Fibroblast of skin of back (primary cell): ENCODE measurements around the gene CP.
"Not testable (repeated sequence)": the region's sequence is repeated elsewhere in the genome, so short reads cannot be mapped to it uniquely, and the experiment has no call there.

Source experiments
- DNase-seq: peaks from one replicate; pipeline ENCODE4 v3.0.0-alpha.2; 2013

The CP gene

DNA sequence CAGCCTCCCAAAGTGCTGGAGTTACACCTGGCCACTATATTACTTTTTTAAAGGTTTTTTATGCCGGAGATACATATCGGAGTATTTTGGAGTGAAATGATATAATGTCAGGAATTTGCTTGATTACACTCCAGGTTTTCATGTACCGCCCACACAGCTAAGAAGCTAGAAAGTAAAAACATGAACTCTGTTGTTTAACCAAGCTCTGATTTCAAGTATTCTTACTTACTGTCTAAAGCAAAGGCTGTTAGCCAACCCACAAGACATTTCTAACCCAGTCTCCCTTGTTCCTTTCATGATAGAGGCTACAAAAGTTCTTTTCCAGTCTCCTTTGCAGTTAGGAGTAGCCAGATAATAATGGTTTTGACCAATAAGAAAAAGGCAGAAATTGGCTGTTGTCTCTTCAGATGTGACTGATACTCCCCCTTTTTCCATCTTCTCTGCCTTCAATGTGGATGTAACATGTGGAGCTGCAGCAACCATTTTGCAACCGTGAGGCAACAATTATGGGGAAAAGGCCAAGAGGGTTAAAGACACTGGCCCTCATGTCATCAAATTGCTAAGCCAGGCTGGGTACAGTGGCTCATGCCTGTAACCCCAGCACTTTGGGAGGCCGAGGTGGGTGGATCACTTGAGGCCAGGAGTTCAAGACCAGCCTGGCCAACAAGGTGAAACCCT lies 6.1 kb upstream of the CP start:
- no peak for DNase-seq

DNA sequence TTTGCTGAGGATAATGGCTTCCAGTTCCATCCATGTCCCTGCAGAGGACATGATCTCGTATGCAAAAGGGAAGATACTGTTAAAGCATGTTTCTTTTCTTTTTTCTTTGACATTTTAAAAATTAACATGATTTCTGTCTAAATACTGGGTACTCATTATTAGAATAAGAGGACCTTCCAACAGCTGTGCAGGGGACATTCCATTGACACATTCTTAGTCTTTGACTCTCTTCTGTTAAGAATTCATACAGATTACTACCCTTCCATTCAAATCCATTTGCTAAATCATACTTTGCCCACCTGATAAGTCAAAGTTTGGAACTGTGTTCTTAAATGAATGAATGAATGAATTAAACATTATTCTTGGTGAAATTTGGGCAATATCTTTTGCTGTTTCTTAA lies 5.1 kb upstream of the CP start:
- peak; percentile 36 for DNase-seq

DNA sequence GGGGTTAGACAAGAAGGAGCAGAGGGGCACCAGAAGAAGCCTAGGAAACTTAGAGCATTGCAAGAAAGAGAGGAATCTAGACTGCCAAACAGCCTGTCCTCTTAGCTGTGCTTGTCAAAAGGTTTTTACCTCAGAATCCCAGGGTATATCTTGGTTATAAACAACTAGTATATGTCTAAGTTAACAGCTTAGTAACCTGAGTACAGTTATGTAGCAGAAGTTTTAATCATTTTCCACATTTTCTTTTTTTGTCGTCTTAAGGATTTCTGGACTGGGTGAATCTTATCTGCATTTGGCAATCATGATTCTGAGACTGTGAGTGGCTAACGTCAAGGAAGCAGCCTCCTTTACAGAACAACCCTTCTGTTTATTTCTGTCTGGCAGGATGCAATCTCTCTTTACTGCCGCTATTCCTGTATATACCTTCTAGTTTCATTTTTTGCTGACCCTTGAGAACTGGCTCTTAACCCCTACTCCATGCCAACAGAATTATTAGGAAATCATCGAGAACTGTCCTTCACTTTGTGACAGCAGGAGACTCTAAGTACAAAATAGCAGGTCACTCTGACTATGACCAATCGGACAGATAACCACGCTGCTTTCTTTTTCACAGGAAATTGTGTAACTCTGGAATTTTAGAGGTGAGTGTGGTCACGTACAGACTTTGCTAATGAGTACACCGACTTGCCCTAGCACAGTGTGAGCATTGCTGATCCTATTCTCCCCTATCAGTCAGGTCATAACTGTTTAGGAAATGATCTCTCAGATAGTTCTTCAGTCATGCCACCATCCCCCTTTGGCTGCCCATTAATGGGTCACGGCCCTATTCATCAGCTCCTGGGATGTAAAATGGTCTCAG lies 3.3 kb upstream of the CP start:
- DNase-seq: peak; percentile 59

- no peak for DNase-seq
Measured at GRCh38 chr3:149223461-149223820, 1.8 kb upstream of the CP start.

GRCh38 chr3:149219380-149220121 lies 2.1 kb downstream of the CP start:
- not testable (repeated sequence) for DNase-seq

- DNase-seq: no peak
Measured at GRCh38 chr3:149217347-149217746, 4.3 kb downstream of the CP start.

GRCh38 chr3:149216193-149216869 lies 5.3 kb downstream of the CP start:
- no peak for DNase-seq

DNA sequence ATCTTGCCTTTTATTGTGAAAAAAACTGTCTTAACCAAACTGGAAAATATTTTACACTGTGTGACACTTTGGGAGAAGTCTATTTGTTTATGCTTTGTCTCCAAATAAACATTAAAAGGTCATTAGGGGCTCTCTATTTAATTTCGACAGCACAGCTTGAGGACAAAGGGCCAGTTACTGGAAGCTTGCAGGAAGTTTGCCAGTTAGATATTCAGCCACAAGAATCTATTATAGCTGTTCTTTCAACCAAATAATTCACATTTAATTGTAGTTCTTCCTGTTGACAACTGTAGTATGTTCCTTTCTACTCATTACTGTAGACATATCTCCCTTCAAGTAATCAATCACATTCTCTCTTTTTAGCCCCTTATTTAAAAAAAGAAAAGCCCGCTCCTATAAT lies 6.1 kb downstream of the CP start:
- DNase-seq: no peak

DNA sequence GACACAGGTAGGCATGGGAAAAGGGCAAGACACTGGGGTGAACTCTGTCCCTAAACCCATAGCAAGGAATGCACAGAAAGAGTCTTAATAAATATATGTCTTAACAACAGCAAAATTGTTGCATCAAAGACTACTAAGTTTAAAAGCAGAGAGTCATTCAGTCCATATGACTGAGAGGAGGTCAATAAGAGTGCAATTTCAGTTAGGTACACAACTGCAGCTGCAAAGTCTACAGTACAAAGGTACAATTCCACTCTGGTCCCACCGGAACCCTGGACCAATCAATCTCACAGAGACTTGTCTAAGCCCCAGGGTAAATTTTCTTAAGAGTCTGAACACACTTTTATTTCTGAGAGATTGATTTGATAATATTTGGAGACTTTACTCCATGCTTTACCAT lies 6.9 kb downstream of the CP start:
- DNase-seq: no peak

GRCh38 chr3:149212386-149212785 lies 9.2 kb downstream of the CP start:
- no peak for DNase-seq

GRCh38 chr3:149209431-149209830 lies 12.2 kb downstream of the CP start:
- DNase-seq: no peak

DNA sequence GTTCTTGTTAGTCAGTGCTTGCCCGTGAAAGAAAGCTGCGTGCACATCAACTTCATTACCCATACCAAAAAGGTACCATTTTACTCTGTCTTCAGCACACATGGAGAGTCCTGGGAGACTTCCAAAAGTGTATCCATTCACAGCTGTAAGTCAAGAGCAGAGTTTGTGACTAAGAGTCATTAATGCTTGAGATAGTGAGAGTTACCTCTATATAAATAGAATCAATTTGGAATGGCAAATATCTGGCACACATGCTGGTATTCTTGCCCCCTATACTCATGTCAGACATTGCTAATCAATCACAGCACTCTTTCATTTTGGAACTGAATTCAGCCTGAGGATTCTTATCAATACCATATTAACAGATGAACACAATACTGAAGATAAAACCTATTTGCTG lies 14.2 kb downstream of the CP start:
- no peak for DNase-seq

- no peak for DNase-seq
Measured at GRCh38 chr3:149204390-149204991, 17.1 kb downstream of the CP start.

- DNase-seq: no peak
Measured at GRCh38 chr3:149203758-149204157, 17.9 kb downstream of the CP start.

GRCh38 chr3:149199474-149199873 lies 22.2 kb downstream of the CP start:
- peak; percentile 28 for DNase-seq

GRCh38 chr3:149198611-149199010 lies 23.0 kb downstream of the CP start:
- peak; percentile 58 for DNase-seq

GRCh38 chr3:149197669-149198068 lies 24.0 kb downstream of the CP start:
- no peak for DNase-seq

GRCh38 chr3:149196805-149197592 lies 24.6 kb downstream of the CP start:
- not testable (repeated sequence) for DNase-seq

- DNase-seq: no peak
Measured at GRCh38 chr3:149195221-149195620, 26.4 kb downstream of the CP start.

DNA sequence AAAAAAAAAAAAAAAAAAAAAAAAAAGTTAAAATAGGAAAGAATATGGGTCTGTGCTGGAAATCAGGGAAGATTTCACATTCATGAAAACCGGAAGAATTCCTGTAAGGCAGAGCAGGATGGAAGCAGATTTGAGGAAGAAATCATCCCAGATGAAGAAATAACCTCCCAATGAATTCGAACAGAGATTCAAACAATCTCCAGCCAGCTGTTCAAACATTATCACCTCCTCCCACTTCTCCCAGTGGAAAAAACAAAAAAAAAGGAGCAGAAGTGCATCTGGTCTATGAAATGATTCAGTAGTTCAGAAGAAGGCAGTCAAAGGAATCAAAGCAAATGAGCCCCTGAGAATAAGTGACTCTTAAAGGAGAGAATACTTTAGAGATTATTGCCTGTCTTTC lies 33.1 kb downstream of the CP start:
- no peak for DNase-seq

DNA sequence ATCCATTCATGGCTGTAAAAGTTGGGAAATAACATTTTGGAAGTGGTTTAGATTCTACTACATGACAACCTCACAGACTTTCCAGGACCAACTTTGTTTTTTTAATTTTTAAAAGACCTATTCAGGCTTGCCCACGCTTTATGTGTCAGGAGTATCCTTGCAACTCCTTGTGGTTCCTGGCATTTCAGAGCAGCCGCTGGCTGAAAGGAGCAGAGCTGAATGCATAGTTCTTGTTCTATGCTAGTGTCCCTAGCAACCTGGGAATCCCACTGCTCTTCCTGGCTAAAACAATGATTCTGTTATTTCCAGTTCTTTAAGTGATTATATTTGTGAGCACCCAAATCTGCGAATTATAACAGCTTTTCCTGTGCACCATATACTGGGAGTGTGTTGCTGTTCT lies 34.9 kb downstream of the CP start:
- DNase-seq: no peak

DNA sequence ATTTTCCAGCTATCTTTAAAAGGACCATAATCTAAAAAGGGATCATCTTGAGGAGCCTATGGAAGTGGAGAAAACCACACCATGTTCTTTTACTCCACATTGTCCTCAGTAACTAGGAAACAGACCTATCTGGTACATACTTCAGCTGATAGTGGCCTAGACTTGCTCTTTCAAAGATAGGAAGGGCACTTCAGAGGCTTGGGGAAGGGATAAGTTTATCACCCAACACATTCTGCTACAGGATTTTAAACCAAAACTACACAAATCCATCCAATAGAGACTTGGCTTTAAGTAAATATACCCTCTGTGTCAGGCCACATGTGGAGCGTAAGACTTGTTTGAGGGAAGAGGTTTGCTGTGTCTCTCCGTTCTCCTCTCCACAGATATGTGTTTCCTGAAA lies 35.4 kb downstream of the CP start:
- no peak for DNase-seq
